Colonic mucosa (tissue), 4 donors: ENCODE results near the gene PAK2. TPM values are rescaled to one million over a fixed set of nuclear protein-coding genes. Genes with fewer than 3 reads are reported as not detected.

Experiments
- DNase-seq: peaks from one replicate; pipeline ENCODE4 v3.0.0-alpha.2; 2020
- H3K27ac ChIP-seq: fragments of 200-600 bp; one replicate; pipeline ENCODE4 v1.8.0; 2021
- H3K27me3 ChIP-seq: fragments of 200-600 bp; one replicate; pipeline ENCODE4 v1.8.0; 2021
- H3K36me3 ChIP-seq: fragments of 200-600 bp; one replicate; pipeline ENCODE4 v1.8.0; 2021
- H3K4me1 ChIP-seq: fragments of 200-600 bp; one replicate; pipeline ENCODE4 v1.8.0; 2021; ENCODE audit warnings: mild to moderate bottlenecking
- H3K4me3 ChIP-seq: fragments of 200-600 bp; one replicate; pipeline ENCODE4 v1.8.0; 2021
- H3K9ac ChIP-seq, 2 donors: one replicate each; pipeline ENCODE4 v1.7.0; 2013; ENCODE audit warnings: control low read depth in 2 of 2, low read depth in 2 of 2, low read length in 2 of 2
- H3K9me3 ChIP-seq: fragments of 200-600 bp; one replicate; pipeline ENCODE4 v1.8.0; 2021
- intact Hi-C: fragments of 100-400 bp; cut with DNase I; formaldehyde crosslinking; loops from one replicate; pipeline ENCODE4 v1.14.1; 2022
- total RNA-seq, 2 donors: library from RNA; stranded (reverse); fragmentation: NEBNext Ultra II Directional in 1 of 2; extraction: Animal tissue kit (Norgen Biotek cat#: 25700) in 1 of 2; gene quantifications; one replicate each; pipeline ENCODE4 v1.2.1, GENCODE V29; 2021
- TF ChIP-seq, protein P1 (sequence below): fragments of 200-600 bp; IDR thresholded peaks from one replicate; pipeline ENCODE4 v1.8.0; 2022; ENCODE audit warnings: antibody characterized with exemption, mild to moderate bottlenecking
- donor health status: healthy.
- donor health status: DM: no; HTN: no; CAD: no.
- donor health status: DM: no; HTN: no; CAD: no.

The PAK2 gene
- total RNA-seq, 2 donors from 2014 or later: 72.5 to 76.5 TPM

DNA sequence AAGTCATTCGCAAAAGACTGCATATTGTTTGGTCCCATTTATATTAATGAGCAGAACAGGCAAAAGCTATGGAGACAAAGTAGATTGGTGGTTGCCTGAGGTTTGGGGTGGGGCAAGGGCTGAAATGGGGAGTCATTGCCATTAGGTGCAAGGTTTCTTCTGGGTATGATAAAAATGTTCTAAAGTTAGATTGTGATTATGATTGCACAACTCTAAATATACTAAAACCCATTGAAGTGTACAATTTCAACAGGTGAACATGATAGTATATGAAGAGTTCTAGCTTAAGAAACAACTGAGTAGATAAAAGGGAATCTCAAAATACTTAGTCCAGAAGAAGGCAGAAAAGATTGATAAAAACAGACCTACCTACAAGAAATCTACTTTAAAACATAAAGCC is 56.7 kb downstream of the PAK2 start:
- intact Hi-C loops: no loop called here
- no peak overlapping the region for H3K9ac ChIP-seq
- no peak for DNase-seq
- no peaks in the 10 kb centered on the region for H3K36me3 ChIP-seq
- no peaks in the 10 kb centered on the region for H3K4me1 ChIP-seq
- no peak overlapping the region for H3K27ac ChIP-seq
- no peaks in the 10 kb centered on the region for H3K27me3 ChIP-seq
- TF ChIP-seq, protein P1, sequence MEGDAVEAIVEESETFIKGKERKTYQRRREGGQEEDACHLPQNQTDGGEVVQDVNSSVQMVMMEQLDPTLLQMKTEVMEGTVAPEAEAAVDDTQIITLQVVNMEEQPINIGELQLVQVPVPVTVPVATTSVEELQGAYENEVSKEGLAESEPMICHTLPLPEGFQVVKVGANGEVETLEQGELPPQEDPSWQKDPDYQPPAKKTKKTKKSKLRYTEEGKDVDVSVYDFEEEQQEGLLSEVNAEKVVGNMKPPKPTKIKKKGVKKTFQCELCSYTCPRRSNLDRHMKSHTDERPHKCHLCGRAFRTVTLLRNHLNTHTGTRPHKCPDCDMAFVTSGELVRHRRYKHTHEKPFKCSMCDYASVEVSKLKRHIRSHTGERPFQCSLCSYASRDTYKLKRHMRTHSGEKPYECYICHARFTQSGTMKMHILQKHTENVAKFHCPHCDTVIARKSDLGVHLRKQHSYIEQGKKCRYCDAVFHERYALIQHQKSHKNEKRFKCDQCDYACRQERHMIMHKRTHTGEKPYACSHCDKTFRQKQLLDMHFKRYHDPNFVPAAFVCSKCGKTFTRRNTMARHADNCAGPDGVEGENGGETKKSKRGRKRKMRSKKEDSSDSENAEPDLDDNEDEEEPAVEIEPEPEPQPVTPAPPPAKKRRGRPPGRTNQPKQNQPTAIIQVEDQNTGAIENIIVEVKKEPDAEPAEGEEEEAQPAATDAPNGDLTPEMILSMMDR: no peak
- no peaks in the 10 kb centered on the region for H3K9me3 ChIP-seq
- H3K4me3 ChIP-seq: no peak overlapping the region

DNA sequence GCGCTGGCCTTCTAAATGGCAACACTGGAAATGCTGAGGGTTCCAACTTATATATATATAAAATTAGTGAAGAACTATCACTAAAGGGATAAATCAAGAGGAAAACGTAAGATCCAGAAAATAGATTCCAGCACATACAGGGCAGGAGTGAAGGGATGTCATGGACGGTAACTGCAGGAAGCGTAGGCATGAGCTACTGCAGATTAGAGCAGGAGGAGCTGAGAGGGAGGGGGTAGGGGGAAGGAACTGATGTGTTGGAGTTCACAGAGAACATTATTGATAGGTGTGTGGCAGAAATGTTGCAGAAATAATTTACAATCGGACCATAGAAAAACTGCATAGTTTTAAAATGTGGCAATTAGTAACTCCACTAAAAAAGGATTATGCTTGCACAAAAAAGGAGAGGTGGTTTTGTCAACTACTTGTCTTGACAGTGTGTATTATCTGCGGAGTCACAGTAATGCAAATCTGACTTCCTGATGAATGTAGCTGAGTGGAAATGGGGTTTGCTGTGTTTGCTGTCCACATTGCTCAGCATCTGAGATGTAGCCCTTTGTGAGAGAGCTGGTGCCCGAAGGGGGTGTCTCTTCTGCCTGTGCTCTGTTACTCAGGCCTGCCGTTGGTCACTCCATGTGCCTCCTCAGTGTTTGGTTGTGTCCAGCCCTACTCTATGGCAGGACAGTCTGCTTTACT is 61.2 kb downstream of the PAK2 start:
- Histone ChIP-seq H3K4me1 (no peaks in the 10 kb centered on the region), H3K9me3 (no peaks in the 10 kb centered on the region), H3K36me3 (peaks cover 6% of the 10 kb centered on the region), H3K9ac (no peak overlapping the region), H3K27ac (no peak overlapping the region), H3K27me3 (no peaks in the 10 kb centered on the region), H3K4me3 (no peak overlapping the region)
- no peak for DNase-seq
- TF ChIP-seq, protein P1: no peak
- intact Hi-C loops: no loop called here

DNA sequence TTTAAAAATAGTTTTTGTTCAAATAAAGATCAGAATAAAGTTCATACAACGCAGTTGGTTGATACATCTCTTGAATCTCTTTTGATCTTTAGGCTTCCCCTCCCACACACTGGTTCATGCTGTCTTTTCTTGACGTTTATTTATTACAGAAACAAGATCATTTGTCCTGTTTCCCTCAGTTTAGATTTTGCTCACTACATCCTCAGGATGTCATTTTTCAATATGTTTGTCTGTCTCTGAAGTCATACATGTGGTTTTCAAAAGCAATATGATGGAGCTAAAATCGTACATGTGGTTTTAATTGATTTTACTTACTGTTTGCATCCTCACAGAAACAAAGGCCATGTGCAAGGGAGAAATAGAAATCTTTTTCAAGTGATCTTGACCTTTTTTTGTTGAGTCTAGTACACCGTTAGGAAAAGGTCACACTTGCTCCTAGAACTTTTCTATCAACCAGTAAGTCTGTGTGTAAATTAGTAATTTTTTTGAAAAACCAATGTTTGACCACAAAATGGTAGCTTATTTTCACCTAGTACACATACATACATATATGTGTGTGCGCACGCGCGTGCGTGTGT is 64.3 kb downstream of the PAK2 start:
- intact Hi-C loops: no loop called here

DNA sequence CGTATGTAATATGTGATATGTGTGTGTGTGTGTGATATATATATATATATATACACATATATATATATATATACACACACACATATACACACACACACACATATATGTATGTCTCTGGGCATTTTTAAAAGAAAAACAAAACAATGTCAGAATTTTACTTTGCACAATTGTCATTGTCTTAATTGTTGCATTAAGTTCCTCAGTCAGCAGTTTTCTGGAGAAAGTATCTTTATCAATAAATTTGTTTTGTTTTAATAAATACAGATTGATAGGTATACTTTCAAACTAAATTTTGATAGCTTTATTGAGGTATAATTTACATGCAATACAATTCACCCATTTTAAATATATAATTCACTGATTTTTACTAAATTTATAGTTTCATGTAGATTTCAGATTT is 65.1 kb downstream of the PAK2 start:
- intact Hi-C loops: no loop called here
- Histone ChIP-seq H3K9me3 (no peaks in the 10 kb centered on the region), H3K27ac (no peak overlapping the region), H3K36me3 (peaks cover 12% of the 10 kb centered on the region), H3K9ac (no peak overlapping the region), H3K27me3 (no peaks in the 10 kb centered on the region), H3K4me3 (no peak overlapping the region), H3K4me1 (no peaks in the 10 kb centered on the region)
- DNase-seq: no peak
- TF ChIP-seq, protein P1: no peak

More for the DNA sequence above, 64.3 kb downstream of the PAK2 start:
- no peak overlapping the region for H3K27ac ChIP-seq
- no peak overlapping the region for H3K4me3 ChIP-seq
- no peaks in the 10 kb centered on the region for H3K4me1 ChIP-seq
- no peak overlapping the region for H3K9ac ChIP-seq
- TF ChIP-seq, protein P1: no peak
- DNase-seq: no peak
- no peaks in the 10 kb centered on the region for H3K27me3 ChIP-seq
- peaks cover 12% of the 10 kb centered on the region for H3K36me3 ChIP-seq
- H3K9me3 ChIP-seq: no peaks in the 10 kb centered on the region

DNA sequence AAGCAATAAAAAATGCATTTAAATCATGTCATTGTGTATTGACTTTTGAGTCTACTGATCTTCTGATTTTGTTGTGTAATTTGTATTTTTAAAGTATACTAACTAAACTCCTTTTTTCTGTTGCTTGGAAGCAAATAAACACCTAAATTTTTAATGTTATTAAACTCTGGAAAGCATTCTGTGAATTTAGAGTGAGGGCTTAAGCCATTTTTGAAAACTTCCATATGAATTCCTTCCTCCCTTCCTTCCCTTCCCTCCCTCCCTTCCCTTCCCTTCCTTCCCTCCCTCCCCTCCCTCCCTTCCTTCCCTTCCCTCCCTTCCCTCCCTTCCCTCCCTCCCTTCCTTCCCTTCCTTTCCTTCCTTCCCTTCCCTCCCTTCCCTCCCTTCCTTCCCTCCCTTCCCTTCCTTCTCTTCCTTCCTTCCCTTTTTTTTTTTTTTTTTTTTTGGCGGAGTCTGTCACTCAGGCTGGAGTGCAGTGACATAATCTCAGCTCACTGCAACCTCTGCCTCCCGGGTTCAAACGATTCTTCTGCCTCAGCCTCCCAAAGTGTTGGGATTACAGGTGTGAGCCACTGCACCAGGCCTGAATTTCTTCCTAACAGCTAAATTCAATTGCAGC is 71.4 kb downstream of the PAK2 start:
- Histone ChIP-seq H3K36me3 (peaks cover 25% of the 10 kb centered on the region), H3K4me1 (no peaks in the 10 kb centered on the region), H3K27me3 (no peaks in the 10 kb centered on the region), H3K27ac (no peak overlapping the region), H3K4me3 (no peak overlapping the region), H3K9me3 (no peaks in the 10 kb centered on the region), H3K9ac (no peak overlapping the region)
- intact Hi-C loops: no loop called here
- no peak for DNase-seq
- TF ChIP-seq, protein P1: no peak
